Gastrocnemius medialis (tissue), 4 donors: ENCODE data around the gene RPS4Y1. TPM values are rescaled to one million over a fixed set of nuclear protein-coding genes. Genes with fewer than 3 reads are reported as not detected.

Experiments
- ATAC-seq, 2 donors: fragments of 150-250 bp; one replicate each; pipeline ENCODE4 v1.9.1; 2016
- DNase-seq, 2 donors: peaks; one replicate each; pipeline ENCODE4 v3.0.0-alpha.2; 2019
- H3K27ac ChIP-seq, 4 donors: fragments of 200-600 bp; sonication (generic); 1 replicate in 1 of 4; 2 replicates in 3 of 4; pipeline ENCODE4 v1.5.1; 2016 to 2018; ENCODE audit warnings: mild to moderate bottlenecking in 2 of 4, moderate library complexity in 1 of 4
- H3K27me3 ChIP-seq, 3 donors: fragments of 200-600 bp; sonication (generic) in 2 of 3; 1 replicate in 1 of 3; 2 replicates in 2 of 3; pipeline versions ENCODE4 v1.5.1 to v1.6.0; 2016 to 2019; ENCODE audit warnings: mild to moderate bottlenecking in 1 of 3, moderate library complexity in 1 of 3
- H3K36me3 ChIP-seq, 2 donors: fragments of 200-600 bp; sonication (generic) in 1 of 2; one replicate each; pipeline ENCODE4 v1.5.1; 2017 to 2018
- H3K4me1 ChIP-seq, 2 donors: fragments of 200-600 bp; sonication (generic) in 1 of 2; one replicate each; pipeline ENCODE4 v1.5.1; 2016 to 2017; ENCODE audit warnings: mild to moderate bottlenecking in 2 of 2
- H3K4me3 ChIP-seq, 4 donors: fragments of 200-600 bp; sonication (generic) in 3 of 4; 1 replicate in 1 of 4; 2 replicates in 3 of 4; pipeline ENCODE4 v1.5.1; 2016 to 2019; ENCODE audit warnings: mild to moderate bottlenecking in 2 of 4
- H3K9me3 ChIP-seq, 3 donors: fragments of 200-600 bp; sonication (generic) in 2 of 3; 1 replicate in 1 of 3; 2 replicates in 2 of 3; pipeline ENCODE4 v1.5.1; 2016 to 2019
- POLR2A ChIP-seq, 2 donors: fragments of 450-650 bp; IDR thresholded peaks; one replicate each; pipeline ENCODE4 v1.6.1; 2017; ENCODE audit warnings: antibody characterized with exemption in 2 of 2, mild to moderate bottlenecking in 2 of 2, moderate library complexity in 2 of 2
- in situ Hi-C, 4 donors: fragments of 200-750 bp; cut with MboI; loops; one replicate each; pipeline versions ENCODE4 v1.15.0 to v1.8.0; 2017; ENCODE audit warnings: low sequenced_read_pairs in 4 of 4
- intact Hi-C: fragments of 100-400 bp; cut with DNase I; formaldehyde crosslinking; loops from one replicate; pipeline ENCODE4 v1.15.1; 2023; ENCODE audit warnings: low total_unique reads
- total RNA-seq, 4 donors: library from RNA; depleted of rRNA; stranded (reverse); fragments of >200 nt; gene quantifications; one replicate each; pipeline versions ENCODE4 v1.1.0 to v1.2.3, GENCODE V29; 2016
- TF ChIP-seq, protein P1 (sequence below), 5 experiments: fragments of 450-650 bp in 3 of 5; fragments of 200-600 bp in 2 of 5; sonication (generic) in 2 of 5; IDR thresholded peaks in 4 of 5; conservative IDR thresholded peaks in 1 of 5; 1 replicate in 4 of 5; 2 replicates in 1 of 5; pipeline ENCODE4 v1.5.1; 2016 to 2019; ENCODE audit warnings: antibody characterized with exemption in 5 of 5, mild to moderate bottlenecking in 3 of 5, moderate library complexity in 3 of 5

Gene RPS4Y1
- total RNA-seq, 4 donors from 2014 or later: 159 to 174 TPM; not detected in 2

DNA sequence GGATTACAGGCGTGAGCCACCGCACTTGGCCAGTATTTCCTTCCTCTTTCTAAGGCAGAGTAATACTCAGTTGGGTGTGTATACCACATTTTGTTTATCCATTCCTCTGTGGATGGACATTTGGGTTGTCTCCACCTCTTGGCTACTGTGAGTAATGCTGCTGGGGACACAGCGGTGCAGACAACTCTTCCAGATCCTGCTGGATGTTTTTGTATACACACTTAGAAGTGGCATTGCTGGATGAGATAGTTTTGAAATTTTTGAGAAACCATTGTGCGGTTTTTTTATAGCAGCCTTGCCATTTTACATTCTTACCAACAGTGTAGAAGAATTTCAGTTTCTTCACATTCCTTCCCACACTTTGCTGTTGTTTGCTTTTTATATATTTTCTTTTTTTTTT, 16.3 kb downstream of the RPS4Y1 start:
- H3K4me3 ChIP-seq: no peak overlapping the region
- ATAC-seq (no peak), DNase-seq (no peak)
- no peaks in the 10 kb centered on the region for H3K9me3 ChIP-seq
- H3K36me3 ChIP-seq: no peaks in the 10 kb centered on the region
- intact Hi-C loops (no loop called here), in situ Hi-C loops (no loop called here)
- TF ChIP-seq, protein P1, sequence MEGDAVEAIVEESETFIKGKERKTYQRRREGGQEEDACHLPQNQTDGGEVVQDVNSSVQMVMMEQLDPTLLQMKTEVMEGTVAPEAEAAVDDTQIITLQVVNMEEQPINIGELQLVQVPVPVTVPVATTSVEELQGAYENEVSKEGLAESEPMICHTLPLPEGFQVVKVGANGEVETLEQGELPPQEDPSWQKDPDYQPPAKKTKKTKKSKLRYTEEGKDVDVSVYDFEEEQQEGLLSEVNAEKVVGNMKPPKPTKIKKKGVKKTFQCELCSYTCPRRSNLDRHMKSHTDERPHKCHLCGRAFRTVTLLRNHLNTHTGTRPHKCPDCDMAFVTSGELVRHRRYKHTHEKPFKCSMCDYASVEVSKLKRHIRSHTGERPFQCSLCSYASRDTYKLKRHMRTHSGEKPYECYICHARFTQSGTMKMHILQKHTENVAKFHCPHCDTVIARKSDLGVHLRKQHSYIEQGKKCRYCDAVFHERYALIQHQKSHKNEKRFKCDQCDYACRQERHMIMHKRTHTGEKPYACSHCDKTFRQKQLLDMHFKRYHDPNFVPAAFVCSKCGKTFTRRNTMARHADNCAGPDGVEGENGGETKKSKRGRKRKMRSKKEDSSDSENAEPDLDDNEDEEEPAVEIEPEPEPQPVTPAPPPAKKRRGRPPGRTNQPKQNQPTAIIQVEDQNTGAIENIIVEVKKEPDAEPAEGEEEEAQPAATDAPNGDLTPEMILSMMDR (IDR thresholded peaks at IDR 0.05 in 4 of 5, conservative IDR thresholded peaks at IDR 0.05 in 1 of 5): no peak
- no peak for TF ChIP-seq POLR2A (IDR thresholded peaks at IDR 0.05)
- H3K27me3 ChIP-seq: no peaks in the 10 kb centered on the region
- peaks cover 0 to 7% of the 10 kb centered on the region in 2 donors for H3K4me1 ChIP-seq
- H3K27ac ChIP-seq: no peak overlapping the region

DNA sequence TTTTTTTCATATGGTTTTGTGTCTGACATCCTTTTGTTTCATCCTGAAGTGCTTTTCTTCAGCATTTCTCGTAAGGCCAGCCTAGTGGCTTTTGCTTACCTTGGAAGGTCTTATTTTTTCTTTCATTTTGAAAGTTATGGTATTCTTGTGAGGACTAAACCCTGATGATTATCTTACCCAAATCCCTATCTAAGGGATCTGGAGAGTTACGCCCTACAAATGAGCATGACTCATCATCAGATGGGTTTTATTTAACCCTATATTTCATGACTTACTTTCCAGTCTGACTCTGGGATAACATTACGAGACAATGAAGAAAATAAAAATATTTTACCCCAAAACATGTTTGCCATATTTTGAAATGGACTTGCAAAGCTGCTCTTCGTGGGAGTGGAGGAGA, 18.4 kb downstream of the RPS4Y1 start:
- H3K27me3 ChIP-seq: no peaks in the 10 kb centered on the region
- no peak for TF ChIP-seq POLR2A (IDR thresholded peaks at IDR 0.05)
- TF ChIP-seq, protein P1 (IDR thresholded peaks at IDR 0.05 in 4 of 5, conservative IDR thresholded peaks at IDR 0.05 in 1 of 5): no peak
- in situ Hi-C loops: no loop called here
- ATAC-seq: no peak
- DNase-seq: no peak
- intact Hi-C loops: no loop called here
- no peaks in the 10 kb centered on the region for H3K36me3 ChIP-seq
- H3K4me1 ChIP-seq: peaks cover 0 to 7% of the 10 kb centered on the region in 2 donors
- H3K4me3 ChIP-seq: no peak overlapping the region
- no peaks in the 10 kb centered on the region for H3K9me3 ChIP-seq
- H3K27ac ChIP-seq: peak overlapping the region in 1 of 4 donors; percentile 18

DNA sequence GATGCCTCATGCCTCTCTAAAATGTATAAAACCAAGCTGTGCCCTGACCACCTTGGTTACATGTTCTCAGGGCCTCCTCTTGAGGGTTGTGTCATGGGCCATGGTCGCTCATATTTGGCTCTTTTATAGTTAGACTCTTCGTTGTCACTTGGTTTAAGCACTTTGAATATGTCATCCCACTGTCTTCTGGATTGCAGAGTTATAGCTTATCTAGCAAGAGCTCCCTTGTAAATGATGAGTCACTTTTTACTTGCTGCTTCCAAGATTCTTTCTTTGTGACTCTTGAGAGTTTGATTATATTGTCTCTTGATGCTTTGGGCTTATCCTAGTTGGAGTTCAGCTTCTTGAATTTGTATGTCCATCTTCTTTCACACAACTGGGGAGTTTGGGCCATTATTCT, 19.1 kb downstream of the RPS4Y1 start:
- no peaks in the 10 kb centered on the region for H3K9me3 ChIP-seq
- intact Hi-C loops (no loop called here), in situ Hi-C loops (no loop called here)
- no peaks in the 10 kb centered on the region for H3K36me3 ChIP-seq
- peaks cover 0 to 7% of the 10 kb centered on the region in 2 donors for H3K4me1 ChIP-seq
- H3K27me3 ChIP-seq: no peaks in the 10 kb centered on the region
- DNase-seq (no peak), ATAC-seq (peak; percentile 52 to 66)
- no peak overlapping the region for H3K4me3 ChIP-seq
- TF ChIP-seq, protein P1 (IDR thresholded peaks at IDR 0.05 in 4 of 5, conservative IDR thresholded peaks at IDR 0.05 in 1 of 5): no peak
- TF ChIP-seq POLR2A (IDR thresholded peaks at IDR 0.05): no peak
- peak overlapping the region in 1 of 4 donors; percentile 18 for H3K27ac ChIP-seq

DNA sequence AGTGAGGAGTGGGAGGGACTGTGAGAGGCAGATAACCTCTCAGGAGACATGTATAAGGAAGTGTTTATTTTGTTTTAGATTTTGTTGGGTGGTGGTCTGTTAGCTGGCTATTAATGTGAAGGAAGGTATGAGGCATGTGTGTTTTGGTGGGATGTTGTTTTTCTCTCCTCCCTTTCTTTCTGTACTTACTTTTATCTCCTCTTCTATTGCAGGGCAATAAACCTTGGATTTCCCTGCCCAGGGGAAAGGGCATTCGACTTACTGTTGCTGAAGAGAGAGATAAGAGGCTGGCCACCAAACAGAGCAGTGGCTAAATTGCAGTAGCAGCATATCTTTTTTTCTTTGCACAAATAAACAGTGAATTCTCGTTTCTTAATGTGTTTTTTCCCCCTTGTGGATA, 25.2 kb downstream of the RPS4Y1 start:
- in situ Hi-C loops (no loop called here), intact Hi-C loops (no loop called here)
- no peaks in the 10 kb centered on the region for H3K27me3 ChIP-seq
- no peaks in the 10 kb centered on the region for H3K36me3 ChIP-seq
- no peak overlapping the region for H3K27ac ChIP-seq
- H3K4me1 ChIP-seq: no peaks in the 10 kb centered on the region
- DNase-seq (no peak), ATAC-seq (no peak)
- no peaks in the 10 kb centered on the region for H3K9me3 ChIP-seq
- no peak overlapping the region for H3K4me3 ChIP-seq
- TF ChIP-seq POLR2A (IDR thresholded peaks at IDR 0.05): no peak
- TF ChIP-seq, protein P1 (IDR thresholded peaks at IDR 0.05 in 4 of 5, conservative IDR thresholded peaks at IDR 0.05 in 1 of 5): no peak

DNA sequence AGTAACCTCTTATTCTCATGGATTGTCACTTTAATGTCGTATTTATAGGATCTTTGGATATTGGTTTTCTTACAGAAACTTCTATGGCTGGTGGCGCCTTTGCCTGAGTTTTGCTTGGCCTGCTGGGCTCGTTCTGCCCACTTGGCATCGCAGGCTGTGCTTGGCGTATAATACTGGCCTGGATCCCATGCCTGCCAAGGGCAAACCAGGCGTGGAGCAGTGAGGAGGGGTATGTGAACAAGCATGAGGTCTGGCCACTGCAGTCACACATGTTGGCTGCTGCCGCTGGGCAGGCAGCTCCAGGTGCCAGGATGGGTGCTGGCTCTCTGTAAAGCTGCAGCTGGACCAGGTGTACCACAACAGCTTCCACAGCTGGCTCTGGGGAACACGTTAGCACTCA, 26.1 kb downstream of the RPS4Y1 start:
- intact Hi-C loops: no loop called here

More for the DNA sequence above, 26.1 kb downstream of the RPS4Y1 start:
- Histone ChIP-seq H3K9me3 (no peaks in the 10 kb centered on the region), H3K27ac (no peak overlapping the region), H3K27me3 (no peaks in the 10 kb centered on the region), H3K36me3 (no peaks in the 10 kb centered on the region), H3K4me1 (no peaks in the 10 kb centered on the region), H3K4me3 (no peak overlapping the region)
- in situ Hi-C loops: no loop called here
- TF ChIP-seq, protein P1 (IDR thresholded peaks at IDR 0.05 in 4 of 5, conservative IDR thresholded peaks at IDR 0.05 in 1 of 5): no peak
- no peak for TF ChIP-seq POLR2A (IDR thresholded peaks at IDR 0.05)
- ATAC-seq (no peak), DNase-seq (no peak)
